Calu3 (cell line): ENCODE data around the gene NEDD1. TPM values are rescaled to one million over a fixed set of nuclear protein-coding genes. Genes with fewer than 3 reads are reported as not detected.

Experiments
- BruUV-seq: library from RNA; stranded (reverse); fragments of 400-500 nt; replicated peaks from 2 replicates; lab custom pipeline; 2021; lab: Mats Ljungman, UMichigan
- CTCF ChIA-PET: fragments of 300-600 bp; sonication (Branson Sonifier 250); formaldehyde crosslinking; loops from one replicate; lab custom pipeline; 2022; ENCODE audit warnings: antibody characterized with exemption; lab: Charles Lee
- DNase-seq: peaks from one replicate; pipeline ENCODE4 v3.0.0; 2022
- H3K27ac Mint-ChIP-seq: one replicate; pipeline ENCODE4 v1.8.0; 2022; ENCODE audit warnings: mixed read lengths; ENCODE audit not compliant: unreplicated experiment
- H3K27me3 Mint-ChIP-seq: one replicate; pipeline ENCODE4 v1.8.0; 2022; ENCODE audit warnings: mixed read lengths; ENCODE audit not compliant: unreplicated experiment
- H3K36me3 Mint-ChIP-seq: one replicate; pipeline ENCODE4 v1.8.0; 2022; ENCODE audit warnings: mild to moderate bottlenecking, moderate library complexity, mixed read lengths; ENCODE audit not compliant: insufficient read depth, unreplicated experiment
- H3K4me1 Mint-ChIP-seq: one replicate; pipeline ENCODE4 v1.8.0; 2022; ENCODE audit warnings: mild to moderate bottlenecking, low read depth, mixed read lengths; ENCODE audit not compliant: unreplicated experiment
- H3K4me3 Mint-ChIP-seq: one replicate; pipeline ENCODE4 v1.8.0; 2022; ENCODE audit warnings: mild to moderate bottlenecking, low read depth, moderate library complexity, mixed read lengths; ENCODE audit not compliant: unreplicated experiment
- H3K9me3 Mint-ChIP-seq: one replicate; pipeline ENCODE4 v1.8.0; 2022; ENCODE audit warnings: low read depth, mixed read lengths; ENCODE audit not compliant: unreplicated experiment
- CTCF ChIP-seq: fragments of 200-600 bp; IDR thresholded peaks from one replicate; pipeline ENCODE4 v1.8.0; 2022; ENCODE audit warnings: antibody characterized with exemption; ENCODE audit not compliant: unreplicated experiment
- intact Hi-C: fragments of 100-400 bp; cut with micrococcal nuclease; formaldehyde crosslinking; loops from one replicate; pipeline ENCODE4 v1.10.0; 2022; ENCODE audit not compliant: unreplicated experiment
- total RNA-seq: library from RNA; stranded (reverse); gene quantifications from 2 replicates; pipeline ENCODE4 v1.2.3, GENCODE V29; 2022

NEDD1 gene
- total RNA-seq, 1 experiment from 2014 or later, result 47.5 TPM

- H3K4me3 Mint-ChIP-seq, result no peak overlapping the region
- intact Hi-C loops, result no loop called here
- peaks cover 28% of the 10 kb centered on the region for H3K27me3 Mint-ChIP-seq
- BruUV-seq, result no TSS peak
- no peak for TF ChIP-seq CTCF
- DNase-seq, result no peak
- no peaks in the 10 kb centered on the region for H3K4me1 Mint-ChIP-seq
- no peak overlapping the region for H3K27ac Mint-ChIP-seq
- CTCF ChIA-PET, result interaction anchor here (0.7 kb wide), 1 partner anchor 60 kb away, joined by 5 read pairs; no protein-coding TSS in a partner anchor
- H3K36me3 Mint-ChIP-seq, result no peaks in the 10 kb centered on the region
- no peaks in the 10 kb centered on the region for H3K9me3 Mint-ChIP-seq
These were observed 32.8 kb upstream of the NEDD1 start for GRCh38 chr12:96874211-96874610.

- no TSS peak for BruUV-seq
- Mint-ChIP-seq H3K4me1 (no peaks in the 10 kb centered on the region), H3K36me3 (no peaks in the 10 kb centered on the region), H3K27ac (no peak overlapping the region), H3K27me3 (peaks cover 28% of the 10 kb centered on the region), H3K9me3 (peaks cover 8% of the 10 kb centered on the region), H3K4me3 (no peak overlapping the region)
- no peak for DNase-seq
- intact Hi-C loops, result no loop called here
- CTCF ChIA-PET, result no interaction called here
- no peak for TF ChIP-seq CTCF
These were observed 30.1 kb upstream of the NEDD1 start for GRCh38 chr12:96876966-96877365.

GRCh38 chr12:96878704-96879103 is 28.4 kb upstream of the NEDD1 start:
- CTCF ChIA-PET, result no interaction called here
- Mint-ChIP-seq H3K4me3 (no peak overlapping the region), H3K4me1 (no peaks in the 10 kb centered on the region), H3K36me3 (no peaks in the 10 kb centered on the region), H3K27ac (no peak overlapping the region), H3K9me3 (peaks cover 9% of the 10 kb centered on the region), H3K27me3 (peaks cover 28% of the 10 kb centered on the region)
- DNase-seq, result no peak
- no peak for TF ChIP-seq CTCF
- BruUV-seq, result no TSS peak
- intact Hi-C loops, result no loop called here

- Mint-ChIP-seq H3K4me3 (no peak overlapping the region), H3K27ac (no peak overlapping the region), H3K9me3 (peaks cover 9% of the 10 kb centered on the region), H3K4me1 (no peaks in the 10 kb centered on the region), H3K36me3 (no peaks in the 10 kb centered on the region), H3K27me3 (peaks cover 28% of the 10 kb centered on the region)
- no peak for DNase-seq
- BruUV-seq, result no TSS peak
- CTCF ChIA-PET, result no interaction called here
- TF ChIP-seq CTCF, result no peak
- intact Hi-C loops, result no loop called here
These were observed 27.8 kb upstream of the NEDD1 start for GRCh38 chr12:96879301-96879700.
